ENCODE data around the gene C10orf71.

C10orf71 gene

GRCh38 chr10:49255883-49256282, 43.1 kb upstream of the C10orf71 start:
- no peak for DNase-seq (ENCODE audit: low spot score)
- in situ Hi-C loops (cut with MboI; ENCODE audit: low pct_unique_long_range_greater_than_20kb, low sequenced_read_pairs, unreplicated experiment) = no loop called here
- TF ChIP-seq CTCF (IDR thresholded peaks at IDR 0.05; ENCODE audit: extremely low read depth, insufficient read depth, missing control alignments) = no peak

- DNase-seq (ENCODE audit: low spot score) = no peak
- in situ Hi-C loops (cut with MboI; ENCODE audit: low pct_unique_long_range_greater_than_20kb, low sequenced_read_pairs, unreplicated experiment) = no loop called here
- no peak for TF ChIP-seq CTCF (IDR thresholded peaks at IDR 0.05; ENCODE audit: extremely low read depth, insufficient read depth, missing control alignments)
These were observed 41.8 kb upstream of the C10orf71 start for GRCh38 chr10:49257154-49257553.

- TF ChIP-seq CTCF (IDR thresholded peaks at IDR 0.05; ENCODE audit: extremely low read depth, insufficient read depth, missing control alignments) = no peak
- no peak for DNase-seq (ENCODE audit: low spot score)
- in situ Hi-C loops (cut with MboI; ENCODE audit: low pct_unique_long_range_greater_than_20kb, low sequenced_read_pairs, unreplicated experiment) = no loop called here
These were observed 41.2 kb upstream of the C10orf71 start for GRCh38 chr10:49257626-49258349.

GRCh38 chr10:49258350-49258683, 40.7 kb upstream of the C10orf71 start:
- in situ Hi-C loops (cut with MboI; ENCODE audit: low pct_unique_long_range_greater_than_20kb, low sequenced_read_pairs, unreplicated experiment) = no loop called here
- TF ChIP-seq CTCF (IDR thresholded peaks at IDR 0.05; ENCODE audit: extremely low read depth, insufficient read depth, missing control alignments) = no peak
- no peak for DNase-seq (ENCODE audit: low spot score)

- DNase-seq (ENCODE audit: low spot score) = no peak
- in situ Hi-C loops (cut with MboI; ENCODE audit: low pct_unique_long_range_greater_than_20kb, low sequenced_read_pairs, unreplicated experiment) = no loop called here
- no peak for TF ChIP-seq CTCF (IDR thresholded peaks at IDR 0.05; ENCODE audit: extremely low read depth, insufficient read depth, missing control alignments)
These were observed 38.2 kb upstream of the C10orf71 start for GRCh38 chr10:49260644-49261296.

- in situ Hi-C loops (cut with MboI; ENCODE audit: low pct_unique_long_range_greater_than_20kb, low sequenced_read_pairs, unreplicated experiment) = no loop called here
- TF ChIP-seq CTCF (IDR thresholded peaks at IDR 0.05; ENCODE audit: extremely low read depth, insufficient read depth, missing control alignments) = no peak
- no peak for DNase-seq (ENCODE audit: low spot score)
These were observed 35.4 kb upstream of the C10orf71 start for GRCh38 chr10:49263591-49263990.

All from GM13977 (cell line).